RWPE1 (cell line): ENCODE measurements around the gene CYTH1.

Experiments
- CTCF ChIA-PET: fragments of 350-600 bp; sonication (Branson Sonifier 250); formaldehyde crosslinking; extraction: SDS; loops from one replicate; lab custom pipeline; 2021; lab: Yijun Ruan, JAX
- POLR2A ChIA-PET: fragments of 400-600 bp; formaldehyde crosslinking; extraction: SDS; loops from one replicate; lab custom pipeline; 2020; ENCODE audit warnings: antibody characterized with exemption; ENCODE audit not compliant: low non-redundant PET; lab: Yijun Ruan, JAX
- DNase-seq: peaks from one replicate; pipeline ENCODE4 v3.0.0; 2012; ENCODE audit warnings: low spot score
- H3K27ac ChIP-seq: fragments of 450-650 bp; 2 replicates; pipeline ENCODE4 v1.5.1; 2017
- CTCF ChIP-seq: fragments of 450-650 bp; conservative IDR thresholded peaks from 2 replicates; pipeline ENCODE4 v1.5.1; 2017; ENCODE audit warnings: low read depth, mild to moderate bottlenecking

Gene CYTH1

GRCh38 chr17:78731904-78732303, 50.2 kb downstream of the CYTH1 start:
- TF ChIP-seq CTCF: no peak
- POLR2A ChIA-PET: no interaction called here
- no peak for DNase-seq
- no peak overlapping the region for H3K27ac ChIP-seq
- CTCF ChIA-PET: interaction anchor here (0.6 kb wide), 1 partner anchor 1682 kb away, joined by 3 read pairs; no protein-coding TSS in a partner anchor

GRCh38 chr17:78729641-78730040, 52.4 kb downstream of the CYTH1 start:
- CTCF ChIA-PET: no interaction called here

GRCh38 chr17:78728495-78728894, 53.6 kb downstream of the CYTH1 start:
- no peak for DNase-seq
- POLR2A ChIA-PET: no interaction called here
- no peak overlapping the region for H3K27ac ChIP-seq
- no peak for TF ChIP-seq CTCF
- CTCF ChIA-PET: no interaction called here

More at GRCh38 chr17:78729641-78730040, 52.4 kb downstream of the CYTH1 start:
- DNase-seq: no peak
- POLR2A ChIA-PET: no interaction called here
- no peak overlapping the region for H3K27ac ChIP-seq
- no peak for TF ChIP-seq CTCF

GRCh38 chr17:78727476-78728229, 54.4 kb downstream of the CYTH1 start:
- POLR2A ChIA-PET: no interaction called here
- TF ChIP-seq CTCF: no peak
- DNase-seq: no peak
- CTCF ChIA-PET: no interaction called here
- H3K27ac ChIP-seq: no peak overlapping the region

GRCh38 chr17:78727057-78727456, 55.0 kb downstream of the CYTH1 start:
- no peak for DNase-seq
- TF ChIP-seq CTCF: no peak
- H3K27ac ChIP-seq: no peak overlapping the region
- ChIA-PET POLR2A (no interaction called here), CTCF (no interaction called here)

GRCh38 chr17:78726513-78726912, 55.6 kb downstream of the CYTH1 start:
- TF ChIP-seq CTCF: no peak
- no peak overlapping the region for H3K27ac ChIP-seq
- POLR2A ChIA-PET: no interaction called here
- CTCF ChIA-PET: interaction anchor here (0.6 kb wide), 1 partner anchor 123 kb away, joined by 3 read pairs; no protein-coding TSS in a partner anchor
- no peak for DNase-seq
